HCT116 (cell line): Measurements from ENCODE around the gene MNDA. TPM values are rescaled to one million over a fixed set of nuclear protein-coding genes. Genes with fewer than 3 reads are reported as not detected.

Experiments
- ATAC-seq: fragments of 200-7000 bp; cut with Tn5 transposase; 2 replicates; pipeline ENCODE4 v1.9.1; 2020; ENCODE audit warnings: mild to moderate bottlenecking, moderate library complexity
- BruUV-seq: library from RNA; stranded (reverse); fragments of 400-500 nt; replicated peaks from 2 replicates; lab custom pipeline; 2021; lab: Mats Ljungman, UMichigan
- CTCF ChIA-PET: fragments of 300-600 bp; sonication (Branson Sonifier 250); formaldehyde crosslinking; loops from one replicate; lab custom pipeline; 2021; ENCODE audit warnings: antibody characterized with exemption; lab: Charles Lee
- POLR2A ChIA-PET: fragments of 300-600, 350-600 bp; sonication (Branson Sonifier 250); formaldehyde crosslinking; loops from one replicate; lab custom pipeline; 2021; ENCODE audit warnings: antibody characterized with exemption; lab: Charles Lee
- RAD21 ChIA-PET, 2 experiments: fragments of 300-600 bp; sonication (Branson Sonifier 250); formaldehyde crosslinking; loops; one replicate each; lab custom pipeline; 2023; ENCODE audit warnings: low total read pairs in 2 of 2; ENCODE audit not compliant: uncharacterized antibody in 2 of 2, unreplicated experiment in 2 of 2, low non-redundant PET in 1 of 2; lab: Charles Lee
- DNase-seq: peaks from one replicate; pipeline ENCODE4 v3.0.0-alpha.2; 2010; ENCODE audit warnings: low read depth, low spot score
- H2AFZ ChIP-seq: fragments of 200-600 bp; shearing (Covaris generic), sonication (generic); 2 replicates; pipeline ENCODE4 v1.6.1; 2017; ENCODE audit warnings: low read depth, mixed run types, mixed read lengths, antibody characterized with exemption, low read length; ENCODE audit not compliant: poor library complexity, severe bottlenecking
- H3K27ac ChIP-seq: 2 replicates; pipeline ENCODE4 v1.5.1; 2012; ENCODE audit warnings: low read depth, low read length
- H3K27me3 ChIP-seq: fragments of 200-600 bp; sonication (generic); 2 replicates; pipeline ENCODE4 v1.6.1; 2016; ENCODE audit warnings: mixed run types, low read length, mixed read lengths; ENCODE audit not compliant: insufficient read depth
- H3K36me3 ChIP-seq, 2 experiments: fragments of 200-500 bp in 1 of 2; fragments of 200-600 bp in 1 of 2; sonication (Bioruptor generic) in 1 of 2; sonication (generic) in 1 of 2; 2 replicates each; pipeline versions ENCODE4 v1.5.1 to v1.6.1; 2014 to 2016; ENCODE audit warnings: low read length in 2 of 2, inconsistent platforms in 1 of 2, mixed read lengths in 1 of 2, mixed run types in 1 of 2; ENCODE audit not compliant: insufficient read depth in 2 of 2, control insufficient read depth in 1 of 2
- H3K4me1 ChIP-seq, 2 experiments: fragments of 200-600 bp in 1 of 2; sonication (generic) in 1 of 2; 2 replicates each; pipeline versions ENCODE4 v1.5.1 to v1.6.1; 2012 to 2017; ENCODE audit warnings: low read length in 2 of 2, inconsistent platforms in 1 of 2, mild to moderate bottlenecking in 1 of 2, mixed read lengths in 1 of 2, mixed run types in 1 of 2, moderate library complexity in 1 of 2; ENCODE audit not compliant: insufficient read depth in 2 of 2, control insufficient read depth in 1 of 2
- H3K4me2 ChIP-seq: fragments of 200-600 bp; sonication (generic); 2 replicates; pipeline ENCODE4 v1.6.1; 2017; ENCODE audit warnings: mixed run types, low read length, mixed read lengths
- H3K4me3 ChIP-seq, 2 experiments: fragments of 200-600 bp in 1 of 2; sonication (generic) in 1 of 2; replicated peaks in 1 of 2; 2 replicates each; pipeline ENCODE4 v1.5.1; 2011 to 2016; ENCODE audit warnings: low read length in 2 of 2, control low read depth in 1 of 2, low read depth in 1 of 2, mild to moderate bottlenecking in 1 of 2, mixed read lengths in 1 of 2, mixed run types in 1 of 2
- H3K79me2 ChIP-seq: fragments of 200-600 bp; sonication (generic); 2 replicates; pipeline ENCODE4 v1.6.1; 2017; ENCODE audit warnings: mild to moderate bottlenecking, mixed run types, low read length, moderate library complexity, mixed read lengths; ENCODE audit not compliant: insufficient read depth
- H3K9ac ChIP-seq: fragments of 200-600 bp; sonication (generic); 2 replicates; pipeline ENCODE4 v1.6.1; 2016; ENCODE audit warnings: low read length, mixed read lengths
- H3K9me2 ChIP-seq: fragments of 200-600 bp; sonication (generic), shearing (Covaris generic); 2 replicates; pipeline ENCODE4 v1.6.1; 2017; ENCODE audit warnings: mixed run types, mild to moderate bottlenecking, moderate library complexity; ENCODE audit not compliant: insufficient read depth
- H3K9me3 ChIP-seq, 2 experiments: fragments of 200-500 bp in 1 of 2; fragments of 200-600 bp in 1 of 2; sonication (Bioruptor generic) in 1 of 2; sonication (generic) in 1 of 2; 2 replicates each; pipeline ENCODE4 v1.6.1; 2014 to 2017; ENCODE audit warnings: low read length in 2 of 2, mixed read lengths in 2 of 2, inconsistent platforms in 1 of 2, low read depth in 1 of 2, mild to moderate bottlenecking in 1 of 2, mixed run types in 1 of 2, moderate library complexity in 1 of 2; ENCODE audit not compliant: control insufficient read depth in 1 of 2, insufficient read depth in 1 of 2
- H4K20me1 ChIP-seq: fragments of 200-600 bp; sonication (generic), shearing (Covaris generic); 2 replicates; pipeline ENCODE4 v1.6.1; 2017; ENCODE audit warnings: mixed run types, mild to moderate bottlenecking, moderate library complexity; ENCODE audit not compliant: insufficient read depth
- ATF3 ChIP-seq: IDR thresholded peaks from 2 replicates; pipeline ENCODE4 v1.6.1; 2012
- CBX3 ChIP-seq: IDR thresholded peaks from 2 replicates; pipeline ENCODE4 v1.6.1; 2012; ENCODE audit warnings: low read depth
- CEBPB ChIP-seq: IDR thresholded peaks from 2 replicates; pipeline ENCODE4 v1.6.1; 2012; ENCODE audit warnings: low read depth
- EGR1 ChIP-seq: IDR thresholded peaks from 2 replicates; pipeline ENCODE4 v1.6.1; 2012; ENCODE audit warnings: low read depth
- JUND ChIP-seq: IDR thresholded peaks from 2 replicates; pipeline ENCODE4 v1.6.1; 2012
- MAX ChIP-seq: IDR thresholded peaks from 2 replicates; pipeline ENCODE4 v1.6.1; 2012
- POLR2A ChIP-seq: IDR thresholded peaks from 2 replicates; pipeline ENCODE4 v1.7.0; 2011; ENCODE audit warnings: borderline replicate concordance; ENCODE audit not compliant: insufficient read depth, insufficient read length; ENCODE audit errors: extremely low read depth
- POLR2AphosphoS5 ChIP-seq: IDR thresholded peaks from 2 replicates; pipeline ENCODE4 v1.6.1; 2011; ENCODE audit warnings: mild to moderate bottlenecking, low read depth, low read length, moderate library complexity
- REST ChIP-seq: IDR thresholded peaks from 2 replicates; pipeline ENCODE4 v1.6.1; 2012; ENCODE audit warnings: low read depth
- SIN3A ChIP-seq: IDR thresholded peaks from 2 replicates; pipeline ENCODE4 v1.6.1; 2012; ENCODE audit warnings: low read depth
- SP1 ChIP-seq: IDR thresholded peaks from 2 replicates; pipeline ENCODE4 v1.6.1; 2012; ENCODE audit warnings: low read depth
- SRF ChIP-seq: IDR thresholded peaks from 2 replicates; pipeline ENCODE4 v1.6.1; 2012; ENCODE audit warnings: low read depth
- TCF7L2 ChIP-seq: IDR thresholded peaks from 2 replicates; pipeline ENCODE4 v1.7.0; 2011; ENCODE audit warnings: borderline replicate concordance, inconsistent platforms; ENCODE audit not compliant: insufficient read depth, insufficient read length; ENCODE audit errors: extremely low read depth
- YY1 ChIP-seq: IDR thresholded peaks from 2 replicates; pipeline ENCODE4 v1.6.1; 2011; ENCODE audit warnings: low read length, low read depth, moderate library complexity, mild to moderate bottlenecking; ENCODE audit not compliant: insufficient replicate concordance; ENCODE audit errors: extremely low read depth
- ZBTB33 ChIP-seq: IDR thresholded peaks from 2 replicates; pipeline ENCODE4 v1.6.1; 2011; ENCODE audit warnings: mild to moderate bottlenecking, low read length, moderate library complexity; ENCODE audit not compliant: insufficient replicate concordance; ENCODE audit errors: extremely low read depth
- intact Hi-C: fragments of 100-400 bp; cut with micrococcal nuclease; formaldehyde crosslinking; loops from 2 replicates; pipeline ENCODE4 v1.10.0; 2022
- total RNA-seq: library from RNA; stranded (reverse); gene quantifications from one replicate; pipeline ENCODE4 v1.2.1, GENCODE V29; 2021; ENCODE audit not compliant: unreplicated experiment

MNDA gene
- total RNA-seq, 1 experiment from 2014 or later = not detected

GRCh38 chr1:158833264-158833663, 2.1 kb downstream of the MNDA start:
- no peaks in the 10 kb centered on the region for H3K4me1 ChIP-seq
- BruUV-seq = no TSS peak
- no peaks in the 10 kb centered on the region for H3K9me2 ChIP-seq
- ATAC-seq (no peak), DNase-seq (no peak)
- intact Hi-C loops = no loop called here
- H3K36me3 ChIP-seq = no peaks in the 10 kb centered on the region
- peaks cover 0 to 3% of the 10 kb centered on the region in 2 experiments; a peak in 1 of 4 replicates for H3K9me3 ChIP-seq
- H2AFZ ChIP-seq = no peak overlapping the region
- no peak overlapping the region for H3K4me2 ChIP-seq
- no peak overlapping the region for H3K4me3 ChIP-seq
- ChIA-PET POLR2A (no interaction called here), RAD21 (no interaction called here), CTCF (no interaction called here)
- no peak overlapping the region for H3K9ac ChIP-seq
- H3K79me2 ChIP-seq = no peaks in the 10 kb centered on the region
- H3K27me3 ChIP-seq = no peaks in the 10 kb centered on the region
- H3K27ac ChIP-seq = no peak overlapping the region
- no peaks in the 10 kb centered on the region for H4K20me1 ChIP-seq
- TF ChIP-seq SRF (no peak), CEBPB (no peak), YY1 (no peak), POLR2A (no peak)

- no peak for ATAC-seq
- TF ChIP-seq JUND (no peak), POLR2AphosphoS5 (no peak), CBX3 (no peak), CEBPB (no peak), SIN3A (no peak), SP1 (no peak), MAX (no peak), REST (no peak), ATF3 (no peak), POLR2A (no peak), EGR1 (no peak), ZBTB33 (no peak), TCF7L2 (no peak)
Observed at GRCh38 chr1:158836038-158836437, 4.9 kb downstream of the MNDA start.

More at GRCh38 chr1:158836038-158836437, 4.9 kb downstream of the MNDA start:
- H3K27ac ChIP-seq = no peak overlapping the region
- DNase-seq = no peak
- ChIA-PET RAD21 (no interaction called here), POLR2A (no interaction called here), CTCF (no interaction called here)
- no peaks in the 10 kb centered on the region for H3K9me2 ChIP-seq
- H3K36me3 ChIP-seq = no peaks in the 10 kb centered on the region
- peaks cover 0 to 13% of the 10 kb centered on the region in 2 experiments; a peak in 1 of 4 replicates for H3K9me3 ChIP-seq
- H3K79me2 ChIP-seq = no peaks in the 10 kb centered on the region
- H3K4me3 ChIP-seq = no peak overlapping the region
- no peak overlapping the region for H3K9ac ChIP-seq
- no TSS peak for BruUV-seq
- no peak overlapping the region for H3K4me2 ChIP-seq
- H4K20me1 ChIP-seq = no peaks in the 10 kb centered on the region
- intact Hi-C loops = no loop called here
- H3K4me1 ChIP-seq = no peaks in the 10 kb centered on the region
- H2AFZ ChIP-seq = no peak overlapping the region
- no peaks in the 10 kb centered on the region for H3K27me3 ChIP-seq
